Head of caudate nucleus (tissue), 42 donors: ENCODE data around the gene VMP1.
"Not testable (repeated sequence)": the region's sequence is repeated elsewhere in the genome, so short reads cannot be mapped to it uniquely, and the experiment has no call there.

ENCODE experiments used
- DNase-seq, 42 donors: peaks; one replicate each; pipeline versions ENCODE4 v3.0.0 to v3.0.0-alpha.2; 2020 to 2021; ENCODE audit warnings: mixed read lengths in 7 of 42
- intact Hi-C: fragments of 100-400 bp; cut with DNase I; formaldehyde crosslinking; loops from one replicate; pipeline ENCODE4 v1.15.0; 2022

Gene VMP1

GRCh38 chr17:59845595-59846393 is 138.3 kb downstream of the VMP1 start:
- intact Hi-C loops, result no loop called here
- DNase-seq, result peak in 6 of 42 donors; percentile 9 to 50 (median 18)

- intact Hi-C loops, result no loop called here
- DNase-seq, result peak in 3 of 42 donors; percentile 9 to 48 (median 46)
Measured at GRCh38 chr17:59846394-59847165, 139.1 kb downstream of the VMP1 start.

GRCh38 chr17:59848385-59848668 is 140.9 kb downstream of the VMP1 start:
- DNase-seq, result no peak
- intact Hi-C loops, result no loop called here

- intact Hi-C loops, result no loop called here
- peak in 12 of 42 donors; percentile 17 to 58 (median 28) for DNase-seq
Measured at GRCh38 chr17:59848778-59849177, 141.3 kb downstream of the VMP1 start.

- intact Hi-C loops, DNase-seq: not testable (repeated sequence)
Measured at GRCh38 chr17:59850311-59850710, 142.9 kb downstream of the VMP1 start.

GRCh38 chr17:59851439-59852375 is 144.3 kb downstream of the VMP1 start:
- peak in 4 of 42 donors; percentile 30 to 40 (median 32) for DNase-seq
- intact Hi-C loops, result no loop called here

GRCh38 chr17:59852847-59853167 is 145.4 kb downstream of the VMP1 start:
- DNase-seq, intact Hi-C loops: not testable (repeated sequence)

GRCh38 chr17:59853168-59853918 is 145.9 kb downstream of the VMP1 start:
- DNase-seq, result no peak
- intact Hi-C loops, result no loop called here

GRCh38 chr17:59853919-59854729 is 146.7 kb downstream of the VMP1 start:
- intact Hi-C loops, DNase-seq: not testable (repeated sequence)

- intact Hi-C loops, result no loop called here
- DNase-seq, result no peak
Measured at GRCh38 chr17:59856859-59857794, 149.7 kb downstream of the VMP1 start.

- no peak for DNase-seq
- intact Hi-C loops, result no loop called here
Measured at GRCh38 chr17:59858167-59858816, 150.8 kb downstream of the VMP1 start.

GRCh38 chr17:59858932-59859331 is 151.5 kb downstream of the VMP1 start:
- intact Hi-C loops, result no loop called here
- no peak for DNase-seq

GRCh38 chr17:59859444-59860025 is 152.1 kb downstream of the VMP1 start:
- DNase-seq, result no peak

GRCh38 chr17:59863616-59864015 is 156.2 kb downstream of the VMP1 start:
- intact Hi-C loops, result loop anchor here (10.0 kb wide), 1 partner anchor 109 kb away; no protein-coding TSS in a partner anchor
- no peak for DNase-seq

More at GRCh38 chr17:59859444-59860025, 152.1 kb downstream of the VMP1 start:
- intact Hi-C loops, result loop anchor here (10.0 kb wide), 1 partner anchor 105 kb away; no protein-coding TSS in a partner anchor

- intact Hi-C loops, result loop anchor here (10.0 kb wide), 1 partner anchor 115 kb away; no protein-coding TSS in a partner anchor
Measured at GRCh38 chr17:59869941-59870218, 162.4 kb downstream of the VMP1 start.

GRCh38 chr17:59870482-59870881 is 163.0 kb downstream of the VMP1 start:
- no peak for DNase-seq
- intact Hi-C loops, result no loop called here

More at GRCh38 chr17:59869941-59870218, 162.4 kb downstream of the VMP1 start:
- no peak for DNase-seq
